NCI-H2081 treated with DMSO at 0.1 percent for 48 hours (cell line): ENCODE results near the gene TMEM37.
"Not testable (repeated sequence)": the region's sequence is repeated elsewhere in the genome, so short reads cannot be mapped to it uniquely, and the experiment has no call there.

ENCODE experiments used
- DNase-seq: peaks from one replicate; lab custom pipeline; 2025; lab: John Stamatoyannopoulos, UW

TMEM37 gene, protein sequence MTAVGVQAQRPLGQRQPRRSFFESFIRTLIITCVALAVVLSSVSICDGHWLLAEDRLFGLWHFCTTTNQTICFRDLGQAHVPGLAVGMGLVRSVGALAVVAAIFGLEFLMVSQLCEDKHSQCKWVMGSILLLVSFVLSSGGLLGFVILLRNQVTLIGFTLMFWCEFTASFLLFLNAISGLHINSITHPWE

DNA sequence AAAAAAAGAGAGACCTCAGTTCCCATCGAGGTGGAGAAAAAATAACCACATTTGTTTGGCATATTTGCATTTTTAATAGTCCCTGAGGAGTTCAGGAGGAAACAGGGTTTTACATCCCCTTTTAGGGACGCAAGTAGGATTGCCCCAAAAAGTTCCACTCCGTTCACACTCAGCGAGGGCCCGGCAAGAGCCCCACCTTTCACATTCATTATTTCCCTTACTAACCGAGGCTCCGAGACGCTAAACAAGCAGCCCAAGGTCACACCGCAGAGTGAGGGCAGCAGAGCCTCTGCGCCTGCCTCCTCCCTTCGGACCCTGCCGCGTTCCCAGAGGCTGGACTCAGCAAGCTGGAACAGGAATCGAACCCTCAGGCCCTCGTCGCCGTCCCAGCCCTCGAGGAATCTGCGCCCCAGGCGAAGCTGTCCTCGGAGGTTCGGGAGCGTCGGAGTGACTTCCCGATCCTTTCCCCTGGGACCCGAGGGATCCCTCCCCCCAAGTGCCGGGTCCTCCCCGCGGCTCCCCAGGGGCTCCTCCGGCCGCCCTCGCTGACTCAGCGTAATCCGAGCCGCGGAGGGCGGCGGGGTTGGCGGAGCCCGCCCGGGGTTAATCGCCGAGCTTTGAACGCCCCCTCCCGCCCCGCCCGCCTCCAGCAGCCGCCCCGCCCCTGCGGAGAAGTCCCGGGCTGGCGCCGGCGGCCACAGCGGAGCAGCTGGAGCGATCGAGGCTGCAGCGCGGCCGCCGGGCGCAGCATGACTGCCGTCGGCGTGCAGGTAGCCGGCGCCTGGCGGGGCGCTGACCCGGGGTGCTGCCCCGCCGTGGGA is at the start of gene TMEM37:
Gene TMEM37 (plus strand): TSS at position 700 of the 821 bp plus-strand sequence. CDS start 50 bp downstream, at position 750.
- no peak for DNase-seq

DNA sequence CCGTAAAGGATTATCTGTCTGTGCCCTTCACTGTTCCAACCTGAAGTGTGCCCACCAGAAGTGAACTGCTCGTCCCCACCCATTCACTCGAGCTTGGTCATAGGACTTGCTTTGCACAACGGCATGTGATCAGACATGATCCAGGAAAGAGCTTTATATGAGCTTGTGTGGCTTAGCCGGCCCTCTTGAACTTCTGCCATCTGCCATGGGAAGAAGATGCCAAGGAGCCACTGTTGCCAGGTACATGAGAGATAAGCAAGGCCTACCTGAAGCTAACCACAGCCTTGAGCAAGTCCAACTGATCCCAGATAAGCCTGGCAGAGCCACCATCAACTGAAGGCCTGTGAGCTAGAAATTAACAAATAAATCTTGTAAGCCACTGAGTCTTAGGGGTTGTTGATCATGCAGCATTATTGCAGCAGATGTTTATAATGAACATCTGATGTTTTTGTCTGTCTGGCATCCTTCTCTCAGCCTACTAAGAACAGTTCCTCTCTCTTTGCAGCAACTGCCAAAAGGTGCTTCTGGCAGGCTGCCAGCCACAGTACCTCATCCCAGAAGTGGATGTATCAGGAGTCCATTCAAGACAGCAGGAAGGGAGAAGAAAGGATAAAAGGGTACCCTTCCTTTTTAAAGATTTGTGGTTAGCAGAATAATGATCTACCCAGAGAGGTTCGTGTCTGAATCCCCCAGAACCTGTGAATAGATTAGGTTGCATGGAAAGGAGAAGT is 48.1 kb upstream of the TMEM37 start:
- no peak for DNase-seq

- no peak for DNase-seq
These were observed 46.7 kb upstream of the TMEM37 start for GRCh38 chr2:119384971-119385370.

DNA sequence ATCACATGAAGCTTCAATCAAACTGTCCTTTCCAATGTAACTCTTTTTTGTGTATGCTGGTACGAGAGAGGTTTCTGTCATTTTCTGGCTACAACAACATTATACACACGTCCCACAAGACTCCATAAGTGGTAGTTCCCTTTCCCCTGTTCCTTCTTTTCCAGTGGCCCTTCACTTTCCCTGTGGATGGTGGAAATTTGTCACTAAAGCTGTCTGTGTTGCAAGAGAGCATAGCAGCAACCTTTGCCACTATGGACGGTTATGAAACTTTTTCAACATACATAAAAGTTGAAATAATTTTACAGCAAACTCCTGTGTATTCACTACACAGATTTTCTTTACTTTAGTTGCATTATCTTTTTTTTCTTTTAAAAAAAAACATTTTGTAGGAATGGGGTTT is 46.2 kb upstream of the TMEM37 start:
- DNase-seq = no peak

- DNase-seq = no peak
These were observed 44.1 kb upstream of the TMEM37 start for GRCh38 chr2:119387381-119388129.

DNA sequence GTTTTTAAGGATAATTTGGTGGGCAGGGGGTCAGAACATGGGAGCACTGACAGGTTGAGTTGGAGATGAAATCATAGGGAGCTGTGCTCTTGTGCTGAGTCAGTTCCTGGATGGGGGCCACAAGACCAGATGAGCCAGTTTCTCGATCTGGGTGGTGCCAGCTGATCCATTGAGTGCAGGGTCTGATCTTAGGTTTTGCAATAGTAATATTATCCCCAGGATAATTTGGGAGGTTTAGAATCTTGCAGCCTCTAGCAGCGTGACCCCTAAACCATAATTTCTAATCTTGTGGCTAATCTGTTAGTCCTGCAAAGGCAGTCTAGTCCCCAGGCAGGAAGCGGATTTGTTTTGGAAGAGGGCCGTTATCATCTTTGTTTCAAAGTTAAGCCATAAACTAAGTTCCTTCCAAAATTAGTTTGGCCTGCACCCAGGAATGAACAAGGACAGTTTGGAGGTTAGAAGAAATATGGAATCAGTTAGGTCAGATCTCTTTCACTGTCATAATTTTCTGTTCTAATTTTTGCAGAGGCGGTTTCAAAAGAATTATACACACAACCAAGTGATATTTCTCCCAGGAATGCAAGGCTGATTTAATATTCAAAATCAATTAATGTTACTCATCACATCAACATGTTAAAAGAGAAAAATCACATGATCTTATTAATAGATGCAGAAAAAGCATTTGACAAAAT is 41.9 kb upstream of the TMEM37 start:
- DNase-seq = no peak

GRCh38 chr2:119393971-119394748 is 37.5 kb upstream of the TMEM37 start:
- no peak for DNase-seq

DNA sequence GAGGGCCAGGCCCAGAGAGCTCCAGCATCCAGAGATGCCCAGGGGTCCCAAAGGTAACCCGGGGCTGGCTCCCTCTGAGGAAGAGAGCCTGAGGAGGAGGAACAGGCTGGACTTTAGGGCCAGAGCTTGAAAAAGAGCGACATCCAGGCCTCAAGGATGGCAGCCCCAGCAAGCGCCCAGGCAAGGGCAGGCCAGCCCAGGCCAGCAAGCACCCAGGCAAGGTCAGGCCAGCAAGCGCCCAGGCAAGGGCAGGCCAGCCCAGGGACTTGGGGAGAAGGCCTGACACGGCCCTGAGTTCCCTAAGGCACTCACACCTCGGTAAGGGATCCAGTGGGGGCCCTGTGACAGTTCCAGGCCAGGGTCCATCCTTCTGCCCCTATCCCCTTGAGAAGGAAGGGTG is 34.5 kb upstream of the TMEM37 start:
- DNase-seq = no peak

- no peak for DNase-seq
These were observed 29.5 kb upstream of the TMEM37 start for GRCh38 chr2:119402106-119402505.

DNA sequence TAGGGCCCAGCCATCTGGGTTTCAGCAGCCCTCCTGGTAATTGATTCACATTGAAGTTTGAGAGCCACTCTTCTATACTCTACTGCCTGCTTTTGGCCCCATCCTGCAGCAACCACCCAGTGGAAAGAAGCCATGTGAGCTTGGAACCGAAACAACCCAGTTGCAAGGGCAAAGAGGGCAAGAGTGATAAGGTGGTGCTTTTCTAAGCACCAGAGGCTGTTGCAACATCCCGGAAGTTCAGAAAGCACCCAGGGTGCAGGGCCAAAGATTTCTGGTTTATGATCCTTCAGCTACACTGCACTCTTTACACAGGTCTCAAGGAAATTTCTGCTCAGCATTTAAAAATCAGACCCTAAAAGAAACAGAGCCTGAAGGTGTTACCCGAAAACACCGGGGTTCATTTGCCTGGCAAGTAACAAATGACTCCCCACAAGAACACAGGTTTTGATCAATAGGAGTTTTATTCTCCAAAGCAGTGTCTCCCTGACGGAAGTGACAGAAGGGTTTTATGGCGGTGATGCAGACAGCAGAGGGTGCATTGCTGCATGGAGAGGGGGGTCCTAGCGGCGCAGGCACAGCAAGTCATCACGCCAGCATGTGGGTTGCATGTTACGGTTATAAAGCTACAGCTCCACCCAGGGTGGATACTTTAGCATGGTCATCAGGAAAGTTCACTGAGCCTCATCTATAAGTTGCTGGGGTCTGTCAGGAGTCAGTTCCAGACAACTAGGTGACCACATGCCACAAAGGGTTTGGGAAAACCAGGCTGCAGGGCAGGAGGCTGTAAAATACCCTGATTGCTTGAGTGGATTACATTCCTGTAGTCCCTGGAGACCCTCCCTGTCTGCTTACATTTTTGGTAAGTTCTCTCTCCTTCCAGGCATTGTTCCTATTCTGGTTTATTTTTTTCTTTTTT is 28.8 kb upstream of the TMEM37 start:
- DNase-seq = no peak

DNA sequence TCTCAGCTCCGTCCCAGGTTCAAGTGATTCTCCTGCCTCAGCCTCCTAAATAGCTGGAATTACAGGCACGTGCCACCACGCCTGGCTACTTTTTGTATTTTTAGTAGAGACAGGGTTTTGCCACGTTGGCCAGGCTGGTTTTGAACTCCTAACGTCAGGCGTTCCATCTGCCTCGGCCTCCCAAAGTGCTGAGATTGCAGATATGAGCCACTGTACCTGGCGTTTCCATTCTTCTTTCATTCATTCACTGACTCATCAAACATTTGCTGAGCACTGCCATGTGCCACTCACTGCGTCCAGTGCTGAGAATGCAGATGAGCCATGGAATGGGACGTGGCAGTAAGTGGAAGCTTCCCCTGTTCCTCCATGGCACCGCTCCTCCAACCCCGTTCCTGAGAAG is 28.0 kb upstream of the TMEM37 start:
- not testable (repeated sequence) for DNase-seq

DNA sequence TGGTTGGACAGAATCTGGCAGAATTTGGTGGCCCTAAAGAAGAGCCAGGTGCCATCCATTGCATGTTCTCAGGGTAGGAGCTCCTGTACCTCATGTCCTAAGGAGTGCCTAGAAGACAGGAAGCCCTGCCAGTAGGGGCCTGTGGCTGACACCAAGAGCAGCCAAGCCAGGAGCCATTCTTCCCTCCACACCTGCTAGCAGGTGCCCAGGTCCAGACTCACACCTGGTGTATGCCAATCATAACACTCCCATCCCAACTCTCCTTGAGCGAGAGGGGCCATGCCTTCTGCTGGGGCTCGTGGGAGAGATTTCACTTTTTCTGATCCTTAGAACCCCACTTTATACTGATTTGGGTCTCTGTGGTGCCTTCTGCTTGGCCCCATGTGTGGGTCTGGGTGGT is 26.5 kb upstream of the TMEM37 start:
- no peak for DNase-seq

DNA sequence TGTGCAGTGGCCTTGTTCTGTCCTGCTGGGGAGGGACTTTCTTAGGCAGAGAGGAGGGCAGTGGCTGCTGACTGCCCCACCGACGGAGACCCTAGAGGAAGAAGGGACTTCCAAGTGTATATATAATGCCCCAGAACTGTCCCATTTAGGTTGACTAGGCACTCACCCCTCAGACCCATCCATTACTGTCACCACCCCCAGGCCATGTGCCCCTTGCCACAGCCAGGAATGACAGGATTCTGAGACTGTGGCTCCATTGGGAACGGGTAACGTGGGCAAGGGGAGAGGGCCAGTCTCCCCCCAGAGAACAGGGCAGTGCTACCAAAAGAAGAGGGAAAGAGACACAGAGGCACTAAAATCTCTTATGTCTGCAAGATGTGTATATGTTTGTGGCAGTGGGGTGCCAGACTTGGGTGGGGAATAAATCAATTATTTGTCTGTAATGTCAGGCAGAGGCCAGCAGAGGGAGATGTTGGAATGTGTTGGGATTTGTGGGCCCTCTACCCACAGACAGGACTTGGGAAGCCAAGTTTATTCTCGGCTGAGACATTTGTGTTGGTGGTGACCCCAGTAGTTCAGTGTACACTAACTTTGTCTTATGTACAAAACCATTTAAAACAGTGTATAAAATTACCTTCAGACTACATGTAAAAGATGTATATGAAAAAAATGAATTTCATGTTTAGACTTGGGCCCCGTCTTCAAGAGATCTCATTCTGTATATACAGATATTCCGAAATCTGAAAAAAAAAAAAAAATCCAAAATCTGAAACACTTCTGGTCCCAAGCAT is 24.0 kb upstream of the TMEM37 start:
- DNase-seq = no peak

DNA sequence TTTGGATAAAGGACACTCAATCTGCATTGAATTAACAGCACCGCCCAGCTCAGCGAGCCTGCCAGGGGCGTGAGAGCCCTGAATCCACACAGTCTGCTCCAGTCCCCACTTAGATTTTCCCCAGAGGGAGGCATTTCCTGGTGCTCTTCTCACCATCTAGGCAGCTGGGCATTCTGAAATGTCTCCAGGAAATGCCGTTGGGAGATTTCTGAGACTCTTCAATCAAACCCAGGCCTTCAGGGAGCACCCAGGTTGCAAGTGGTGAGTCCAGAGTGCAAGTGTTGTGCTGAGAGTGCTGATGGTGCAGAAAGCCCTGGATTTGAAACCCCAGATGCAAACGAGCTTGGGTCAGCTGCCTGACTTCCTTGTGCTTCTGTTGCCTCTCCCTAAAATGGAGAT is 23.4 kb upstream of the TMEM37 start:
- DNase-seq = no peak

- no peak for DNase-seq
These were observed 22.1 kb upstream of the TMEM37 start for GRCh38 chr2:119409506-119409905.

DNA sequence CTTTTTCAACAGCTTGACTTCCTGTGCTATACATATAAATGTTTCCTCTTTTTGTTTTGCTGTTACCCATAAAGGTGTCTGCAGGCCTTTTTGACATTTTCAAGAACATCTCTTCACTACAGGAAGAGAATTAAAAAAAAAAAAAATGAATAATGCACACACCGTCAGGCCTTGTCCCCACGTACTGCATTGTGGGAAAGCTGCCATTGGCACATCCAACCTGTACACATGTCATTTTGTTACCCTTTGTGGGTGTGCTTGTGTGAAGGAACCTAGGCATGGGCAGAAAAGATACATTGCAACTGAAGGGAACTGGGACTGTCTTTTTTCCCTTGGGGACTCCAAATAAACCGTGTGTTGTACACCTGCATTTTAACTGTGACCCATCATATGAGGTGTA is 16.8 kb upstream of the TMEM37 start:
- DNase-seq = no peak

DNA sequence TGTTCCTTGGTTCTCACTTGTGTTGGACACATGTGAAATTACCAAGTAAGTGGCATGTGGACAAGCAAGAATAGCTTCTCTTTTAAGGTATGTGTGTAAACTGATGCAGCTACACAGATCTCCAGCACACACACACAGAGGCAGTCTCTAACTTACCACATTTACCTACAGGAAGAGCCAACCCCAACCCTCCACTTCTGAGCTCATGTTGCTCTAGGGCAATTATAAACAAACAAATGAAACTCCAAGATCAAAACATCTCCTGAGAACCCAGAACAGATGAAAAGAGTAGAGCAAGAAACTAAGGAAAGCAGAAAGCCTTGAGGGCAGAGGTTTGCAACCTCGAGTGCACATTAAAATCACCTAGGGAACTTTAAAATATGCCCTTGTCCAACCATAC is 16.0 kb upstream of the TMEM37 start:
- DNase-seq = no peak

- no peak for DNase-seq
These were observed 15.2 kb upstream of the TMEM37 start for GRCh38 chr2:119416299-119416923.

GRCh38 chr2:119417908-119418307 is 13.7 kb upstream of the TMEM37 start:
- no peak for DNase-seq
